B cell (primary cell): ENCODE data around the gene GOLGB1. TPM values are rescaled to one million over a fixed set of nuclear protein-coding genes. Genes with fewer than 3 reads are reported as not detected.

ENCODE experiments used
- ATAC-seq: fragments of 200-7000 bp; cut with Tn5 transposase; one replicate; pipeline ENCODE4 v1.10.0; 2021; ENCODE audit warnings: low read depth, mild to moderate bottlenecking, moderate number of reproducible peaks, moderate library complexity
- CTCF ChIA-PET: fragments of 350-600 bp; sonication (Branson Sonifier 250); formaldehyde crosslinking; loops from one replicate; lab custom pipeline; 2021; ENCODE audit warnings: antibody characterized with exemption, inconsistent platforms; lab: Charles Lee
- POLR2A ChIA-PET: fragments of 350-600 bp; sonication (Branson Sonifier 250); formaldehyde crosslinking; loops from one replicate; lab custom pipeline; 2021; ENCODE audit warnings: antibody characterized with exemption; lab: Charles Lee
- DNase-seq: peaks from one replicate; pipeline ENCODE4 v3.0.0; 2013
- H2AFZ ChIP-seq: 2 replicates; pipeline ENCODE4 v1.6.1; 2012; ENCODE audit warnings: mild to moderate bottlenecking, low read depth, low read length; ENCODE audit not compliant: insufficient read depth, poor library complexity, severe bottlenecking
- H3K27ac ChIP-seq, 2 donors: 1 replicate in 1 of 2; 2 replicates in 1 of 2; pipeline ENCODE4 v1.5.1; 2012 to 2013; ENCODE audit warnings: low read length in 2 of 2, mild to moderate bottlenecking in 2 of 2, moderate library complexity in 1 of 2
- H3K27me3 ChIP-seq, 4 experiments: fragments of 200-600 bp in 1 of 4; sonication (generic) in 1 of 4; replicated peaks in 1 of 4; 1 replicate in 2 of 4; 2 replicates in 2 of 4; pipeline versions ENCODE4 v1.6.1 to v1.7.0; 2013 to 2016; ENCODE audit warnings: low read length in 3 of 4, mild to moderate bottlenecking in 2 of 4, mixed read lengths in 1 of 4, moderate library complexity in 1 of 4; ENCODE audit not compliant: insufficient read depth in 4 of 4, control insufficient read depth in 3 of 4; ENCODE audit errors: control extremely low read depth in 1 of 4
- H3K36me3 ChIP-seq, 2 experiments: replicated peaks in 1 of 2; 1 replicate in 1 of 2; 2 replicates in 1 of 2; pipeline versions ENCODE4 v1.6.1 to v1.7.1; 2013; ENCODE audit warnings: low read length in 1 of 2; ENCODE audit not compliant: insufficient read depth in 2 of 2, control insufficient read depth in 1 of 2; ENCODE audit errors: control extremely low read depth in 1 of 2, extremely low read depth in 1 of 2
- H3K4me1 ChIP-seq, 2 donors: fragments of 200-600 bp in 1 of 2; sonication (generic) in 1 of 2; 1 replicate in 1 of 2; 2 replicates in 1 of 2; pipeline versions ENCODE4 v1.5.1 to v1.6.1; 2013 to 2017; ENCODE audit warnings: low read length in 2 of 2; ENCODE audit not compliant: control insufficient read depth in 2 of 2, insufficient read depth in 2 of 2
- H3K4me2 ChIP-seq: replicated peaks from 2 replicates; pipeline ENCODE3; 2012; ENCODE audit warnings: mild to moderate bottlenecking, low read depth, low read length; ENCODE audit not compliant: poor library complexity, severe bottlenecking
- H3K4me3 ChIP-seq, 5 experiments: fragments of 200-600 bp in 1 of 5; sonication (generic) in 1 of 5; 1 replicate in 3 of 5; 2 replicates in 2 of 5; pipeline versions ENCODE4 v1.5.1 to v1.7.0; 2011 to 2016; ENCODE audit warnings: low read length in 4 of 5, mild to moderate bottlenecking in 4 of 5, low read depth in 2 of 5, control low read depth in 1 of 5, moderate library complexity in 1 of 5; ENCODE audit not compliant: insufficient read depth in 1 of 5; ENCODE audit errors: control extremely low read depth in 1 of 5, extremely low read depth in 1 of 5
- H3K79me2 ChIP-seq: fragments of 200-600 bp; sonication (generic); one replicate; pipeline ENCODE4 v1.6.0; 2016; ENCODE audit warnings: low read length; ENCODE audit not compliant: control insufficient read depth, insufficient read depth
- H3K9ac ChIP-seq: fragments of 200-600 bp; sonication (generic); 2 replicates; pipeline ENCODE4 v1.6.1; 2017; ENCODE audit warnings: mild to moderate bottlenecking, low read length, moderate library complexity
- H3K9me3 ChIP-seq, 3 donors: one replicate each; pipeline versions ENCODE4 v1.6.1 to v1.7.1; 2013; ENCODE audit warnings: low read length in 2 of 3; ENCODE audit not compliant: control insufficient read depth in 2 of 3, insufficient read depth in 1 of 3; ENCODE audit errors: control extremely low read depth in 1 of 3
- H4K20me1 ChIP-seq: 2 replicates; pipeline ENCODE4 v1.6.0; 2012; ENCODE audit warnings: mild to moderate bottlenecking, low read length; ENCODE audit not compliant: insufficient read depth, control insufficient read depth, poor library complexity, severe bottlenecking
- H3K27ac Mint-ChIP-seq: one replicate; pipeline ENCODE4 v1.8.0; 2021; ENCODE audit warnings: mixed read lengths
- H3K27me3 Mint-ChIP-seq: one replicate; pipeline ENCODE4 v1.8.0; 2021; ENCODE audit warnings: mixed read lengths
- H3K4me1 Mint-ChIP-seq: one replicate; pipeline ENCODE4 v1.8.0; 2021; ENCODE audit warnings: mixed read lengths
- H3K4me3 Mint-ChIP-seq: one replicate; pipeline ENCODE4 v1.8.0; 2021; ENCODE audit warnings: mixed read lengths
- H3K9me3 Mint-ChIP-seq: one replicate; pipeline ENCODE4 v1.8.0; 2022; ENCODE audit warnings: mixed read lengths; ENCODE audit not compliant: insufficient read depth
- EZH2 ChIP-seq: IDR thresholded peaks from 2 replicates; pipeline ENCODE4 v1.6.1; 2012; ENCODE audit warnings: borderline replicate concordance, low read depth, mild to moderate bottlenecking, moderate library complexity, low read length; ENCODE audit not compliant: insufficient read depth, poor library complexity, severe bottlenecking
- WGBS: methylation state at CpG from one replicate; pipeline ENCODE4 v1.1.5; 2013; ENCODE audit warnings: missing lambda C conversion rate; ENCODE audit not compliant: insufficient coverage; 5-methylcytosine and 5-hydroxymethylcytosine counted together
- intact Hi-C: fragments of 100-400 bp; cut with micrococcal nuclease; formaldehyde crosslinking; loops from one replicate; pipeline ENCODE4 v1.10.0; 2022
- polyA plus RNA-seq: library from polyadenylated mRNA; depleted of rRNA; stranded (reverse); fragments of >200 nt; gene quantifications from 2 replicates; pipeline ENCODE4 v1.2.3, GENCODE V29; 2012
- total RNA-seq, 2 donors: library from RNA; stranded (reverse); fragments of 120-200 nt in 1 of 2; gene quantifications; 1 replicate in 1 of 2; 2 replicates in 1 of 2; pipeline versions ENCODE4 v1.2.3 to v1.2.4, GENCODE V29; 2013 to 2022
- TF ChIP-seq, protein P1 (sequence below): fragments of 200-600 bp; IDR thresholded peaks from one replicate; pipeline ENCODE4 v1.8.0; 2022; ENCODE audit warnings: antibody characterized with exemption, mild to moderate bottlenecking

The GOLGB1 gene
- total and polyA plus RNA-seq, 2 donors (not counting 1 experiment from before 2014, with no cell fraction given): 6.2 to 58.7 TPM

DNA sequence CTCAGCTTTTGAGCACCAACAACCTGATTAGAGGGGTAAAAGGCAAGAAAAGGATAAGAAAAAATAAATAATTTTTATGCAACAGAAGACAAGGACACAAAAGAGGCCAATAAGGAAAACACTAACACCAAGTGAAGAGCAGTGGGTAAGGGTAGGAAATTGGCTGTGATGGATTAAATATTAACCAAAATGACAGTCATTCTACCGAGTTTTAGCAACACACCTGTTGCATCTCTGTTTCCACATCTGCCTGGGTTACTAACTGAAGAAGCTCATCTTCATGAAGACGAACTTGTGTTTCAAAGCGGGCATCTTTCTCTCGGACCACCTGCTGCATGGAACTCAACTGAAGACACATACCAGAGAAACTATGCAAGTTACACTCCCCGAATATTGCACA is 30.1 kb downstream of the GOLGB1 start:
- ChIA-PET CTCF (no interaction called here), POLR2A (no interaction called here)
- H3K4me2 ChIP-seq: no peak overlapping the region
- H3K79me2 ChIP-seq: no peaks in the 10 kb centered on the region
- intact Hi-C loops: no loop called here
- no peaks in the 10 kb centered on the region for H3K27me3 ChIP-seq
- H3K9me3 Mint-ChIP-seq: no peaks in the 10 kb centered on the region
- no peaks in the 10 kb centered on the region for H3K9me3 ChIP-seq
- TF ChIP-seq, protein P1, sequence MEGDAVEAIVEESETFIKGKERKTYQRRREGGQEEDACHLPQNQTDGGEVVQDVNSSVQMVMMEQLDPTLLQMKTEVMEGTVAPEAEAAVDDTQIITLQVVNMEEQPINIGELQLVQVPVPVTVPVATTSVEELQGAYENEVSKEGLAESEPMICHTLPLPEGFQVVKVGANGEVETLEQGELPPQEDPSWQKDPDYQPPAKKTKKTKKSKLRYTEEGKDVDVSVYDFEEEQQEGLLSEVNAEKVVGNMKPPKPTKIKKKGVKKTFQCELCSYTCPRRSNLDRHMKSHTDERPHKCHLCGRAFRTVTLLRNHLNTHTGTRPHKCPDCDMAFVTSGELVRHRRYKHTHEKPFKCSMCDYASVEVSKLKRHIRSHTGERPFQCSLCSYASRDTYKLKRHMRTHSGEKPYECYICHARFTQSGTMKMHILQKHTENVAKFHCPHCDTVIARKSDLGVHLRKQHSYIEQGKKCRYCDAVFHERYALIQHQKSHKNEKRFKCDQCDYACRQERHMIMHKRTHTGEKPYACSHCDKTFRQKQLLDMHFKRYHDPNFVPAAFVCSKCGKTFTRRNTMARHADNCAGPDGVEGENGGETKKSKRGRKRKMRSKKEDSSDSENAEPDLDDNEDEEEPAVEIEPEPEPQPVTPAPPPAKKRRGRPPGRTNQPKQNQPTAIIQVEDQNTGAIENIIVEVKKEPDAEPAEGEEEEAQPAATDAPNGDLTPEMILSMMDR: no peak
- no peak for TF ChIP-seq EZH2
- no peak overlapping the region for H3K27ac ChIP-seq
- WGBS: 88% methylated on average over 3 of the region's 5 CpGs
- H3K27ac Mint-ChIP-seq: no peak overlapping the region
- H3K36me3 ChIP-seq: peaks cover 25 to 73% of the 10 kb centered on the region in 2 experiments
- no peak overlapping the region for H3K9ac ChIP-seq
- H4K20me1 ChIP-seq: no peaks in the 10 kb centered on the region
- DNase-seq: no peak
- H3K4me1 Mint-ChIP-seq: peaks cover 6% of the 10 kb centered on the region
- H3K4me1 ChIP-seq: no peaks in the 10 kb centered on the region
- no peak overlapping the region for H2AFZ ChIP-seq
- ATAC-seq: no peak
- H3K4me3 ChIP-seq: no peak overlapping the region
- H3K27me3 Mint-ChIP-seq: no peaks in the 10 kb centered on the region
- no peak overlapping the region for H3K4me3 Mint-ChIP-seq

DNA sequence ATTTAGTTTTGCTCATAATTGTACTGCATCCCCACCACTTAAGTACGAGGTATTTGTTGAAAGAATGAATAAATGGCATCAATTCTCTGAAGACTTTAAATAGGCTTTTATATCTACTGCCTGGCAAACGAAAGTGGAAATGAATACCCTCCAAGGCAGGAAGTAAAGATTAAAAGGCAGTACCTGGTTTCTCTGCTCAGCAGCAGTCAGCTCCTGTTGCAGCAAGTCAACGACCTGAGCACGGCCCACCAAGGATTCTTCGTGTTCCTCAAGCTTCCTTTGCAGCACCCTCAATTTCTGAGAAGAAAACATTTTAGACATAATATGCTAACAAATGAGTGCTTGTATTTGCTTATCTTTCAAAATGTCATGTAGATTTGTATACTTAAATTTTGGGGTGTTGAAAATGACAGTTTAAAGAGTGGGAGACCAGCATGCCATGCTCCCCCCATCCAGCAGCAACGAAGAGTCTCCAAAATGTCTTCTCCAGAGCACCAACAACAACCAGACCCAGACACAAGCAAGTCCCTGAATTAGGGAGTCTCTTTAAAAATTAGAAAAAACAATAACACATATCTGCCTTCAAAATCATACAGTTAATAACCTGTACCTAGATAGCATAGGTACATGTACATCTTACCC is 31.2 kb downstream of the GOLGB1 start:
- no peak overlapping the region for H3K4me3 ChIP-seq
- CTCF ChIA-PET: no interaction called here
- H3K36me3 ChIP-seq: peaks cover 25 to 80% of the 10 kb centered on the region in 2 experiments
- Mint-ChIP-seq H3K9me3 (no peaks in the 10 kb centered on the region), H3K4me1 (no peaks in the 10 kb centered on the region), H3K4me3 (no peak overlapping the region), H3K27ac (no peak overlapping the region), H3K27me3 (no peaks in the 10 kb centered on the region)
- no peak overlapping the region for H3K27ac ChIP-seq
- TF ChIP-seq EZH2: no peak
- TF ChIP-seq, protein P1: no peak
- H4K20me1 ChIP-seq: no peaks in the 10 kb centered on the region
- H3K4me2 ChIP-seq: no peak overlapping the region
- POLR2A ChIA-PET: no interaction called here
- H3K9me3 ChIP-seq: no peaks in the 10 kb centered on the region
- no peaks in the 10 kb centered on the region for H3K27me3 ChIP-seq
- H2AFZ ChIP-seq: no peak overlapping the region
- intact Hi-C loops: no loop called here
- DNase-seq (no peak), ATAC-seq (no peak)
- no peak overlapping the region for H3K9ac ChIP-seq
- H3K4me1 ChIP-seq: no peaks in the 10 kb centered on the region
- no peaks in the 10 kb centered on the region for H3K79me2 ChIP-seq
- WGBS: 80% methylated on average over 1 of the region's 6 CpGs
